Fibroblast of lung (primary cell): ENCODE results near the gene ROBO2. TPM values are rescaled to one million over a fixed set of nuclear protein-coding genes. Genes with fewer than 3 reads are reported as not detected.

Experiments used
- DNase-seq, 2 donors: peaks; one replicate each; pipeline versions ENCODE4 v3.0.0 to v3.0.0-alpha.2; 2010; ENCODE audit warnings: low read depth in 2 of 2
- H2AFZ ChIP-seq: 2 replicates; pipeline ENCODE4 v1.5.1; 2012; ENCODE audit warnings: low read length, control low read depth, inconsistent platforms
- H3K27ac ChIP-seq: 2 replicates; pipeline ENCODE4 v1.5.1; 2011; ENCODE audit warnings: low read length, control low read depth; ENCODE audit not compliant: insufficient read depth
- H3K27me3 ChIP-seq: 2 replicates; pipeline ENCODE4 v1.5.1; 2011; ENCODE audit warnings: mild to moderate bottlenecking, low read length; ENCODE audit not compliant: control insufficient read depth, insufficient read depth
- H3K36me3 ChIP-seq: 2 replicates; pipeline ENCODE4 v1.5.1; 2011; ENCODE audit warnings: low read length; ENCODE audit not compliant: control insufficient read depth, insufficient read depth
- H3K4me1 ChIP-seq: 2 replicates; pipeline ENCODE4 v1.5.1; 2011; ENCODE audit warnings: low read length; ENCODE audit not compliant: control insufficient read depth, insufficient read depth; ENCODE audit errors: extremely low read depth
- H3K4me2 ChIP-seq: 2 replicates; pipeline ENCODE4 v1.5.1; 2011; ENCODE audit warnings: low read length, control low read depth; ENCODE audit not compliant: insufficient read depth; ENCODE audit errors: extremely low read depth
- H3K4me3 ChIP-seq, 4 experiments: fragments of 200-600 bp in 1 of 4; sonication (generic) in 1 of 4; replicated peaks in 1 of 4; 2 replicates each; pipeline ENCODE4 v1.5.1; 2011 to 2016; ENCODE audit warnings: low read length in 4 of 4, low read depth in 3 of 4, mild to moderate bottlenecking in 3 of 4, control low read depth in 2 of 4, inconsistent platforms in 1 of 4, mixed read lengths in 1 of 4; ENCODE audit not compliant: insufficient read depth in 1 of 4; ENCODE audit errors: control extremely low read depth in 1 of 4
- H3K79me2 ChIP-seq: 2 replicates; pipeline ENCODE4 v1.5.1; 2012; ENCODE audit warnings: mild to moderate bottlenecking, low read length, inconsistent platforms; ENCODE audit not compliant: control insufficient read depth, insufficient read depth
- H3K9ac ChIP-seq: 2 replicates; pipeline ENCODE4 v1.5.1; 2011; ENCODE audit warnings: mild to moderate bottlenecking, low read length, control low read depth; ENCODE audit not compliant: insufficient read depth
- H3K9me3 ChIP-seq: 2 replicates; pipeline ENCODE4 v1.5.1; 2012; ENCODE audit warnings: low read depth, low read length; ENCODE audit not compliant: control insufficient read depth, insufficient read depth
- H4K20me1 ChIP-seq: 2 replicates; pipeline ENCODE4 v1.5.1; 2011; ENCODE audit warnings: low read length; ENCODE audit not compliant: control insufficient read depth, insufficient read depth; ENCODE audit errors: extremely low read depth
- EZH2 ChIP-seq: IDR thresholded peaks from 2 replicates; pipeline ENCODE4 v1.5.1; 2012; ENCODE audit warnings: low read length, control low read depth, mild to moderate bottlenecking; ENCODE audit errors: missing control alignments
- polyA plus RNA-seq, 2 donors: library from polyadenylated mRNA; depleted of rRNA in 1 of 2; stranded (reverse) in 1 of 2; unstranded in 1 of 2; fragments of >200 nt; gene quantifications; 2 replicates each; pipeline ENCODE4 v1.2.1, GENCODE V29; 2011 to 2012; ENCODE audit warnings: missing spikeins in 1 of 2
- total RNA-seq: library from RNA; depleted of rRNA; stranded (reverse); fragments of >200 nt; gene quantifications from 2 replicates; pipeline ENCODE4 v1.2.1, GENCODE V29; 2014
- TF ChIP-seq, protein P1 (sequence below), 2 donors: IDR thresholded peaks in 1 of 2; conservative IDR thresholded peaks in 1 of 2; 1 replicate in 1 of 2; 2 replicates in 1 of 2; pipeline ENCODE4 v1.5.1; 2011 to 2012; ENCODE audit warnings: low read length in 2 of 2, control low read depth in 1 of 2, inconsistent platforms in 1 of 2, low read depth in 1 of 2, mild to moderate bottlenecking in 1 of 2

Gene ROBO2
- total and polyA plus RNA-seq, 2 donors (not counting 1 experiment from before 2014, with no cell fraction given), result 0.83 to 1.5 TPM

DNA sequence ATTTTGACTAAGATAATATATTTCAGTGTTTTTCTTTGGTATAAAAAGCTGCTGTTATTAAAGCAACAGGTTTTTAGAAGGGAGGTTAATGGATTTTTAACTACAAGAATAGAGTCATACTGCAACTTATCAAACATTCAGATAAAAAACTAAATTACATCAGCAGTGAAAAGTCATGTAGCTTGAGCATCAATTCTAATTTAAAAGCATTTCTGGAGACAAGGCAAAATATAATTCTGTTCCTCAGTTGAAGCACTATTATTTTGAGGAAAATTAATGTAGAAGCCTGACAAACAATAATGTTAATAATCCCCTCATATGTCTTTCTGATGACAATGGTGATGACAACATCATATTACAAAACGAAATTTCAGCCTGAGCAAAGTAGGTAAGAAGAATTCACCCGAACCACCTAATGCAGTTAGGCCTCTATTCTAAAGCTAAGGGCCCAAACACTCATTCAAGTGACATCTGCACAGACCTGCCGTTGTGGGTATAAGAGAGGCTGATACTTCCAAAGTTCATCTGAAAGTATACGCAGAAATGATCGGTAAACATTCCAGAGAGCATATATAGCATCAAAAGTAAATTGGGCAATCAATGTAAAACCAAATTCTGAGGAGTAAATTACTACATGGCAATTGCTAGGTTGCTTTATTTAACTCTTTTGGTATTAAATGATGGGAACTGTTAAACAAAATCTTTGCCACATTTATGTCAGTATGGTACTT is 12.8 kb upstream of the ROBO2 start:
- H3K27ac ChIP-seq, result no peak overlapping the region
- no peak overlapping the region for H2AFZ ChIP-seq
- DNase-seq, result no peak
- no peak overlapping the region for H3K4me3 ChIP-seq
- no peaks in the 10 kb centered on the region for H4K20me1 ChIP-seq
- no peaks in the 10 kb centered on the region for H3K36me3 ChIP-seq
- H3K27me3 ChIP-seq, result no peaks in the 10 kb centered on the region
- H3K9me3 ChIP-seq, result no peaks in the 10 kb centered on the region
- H3K4me1 ChIP-seq, result no peaks in the 10 kb centered on the region
- H3K9ac ChIP-seq, result no peak overlapping the region
- no peaks in the 10 kb centered on the region for H3K79me2 ChIP-seq
- H3K4me2 ChIP-seq, result no peak overlapping the region
- no peak for TF ChIP-seq EZH2
- TF ChIP-seq, protein P1, sequence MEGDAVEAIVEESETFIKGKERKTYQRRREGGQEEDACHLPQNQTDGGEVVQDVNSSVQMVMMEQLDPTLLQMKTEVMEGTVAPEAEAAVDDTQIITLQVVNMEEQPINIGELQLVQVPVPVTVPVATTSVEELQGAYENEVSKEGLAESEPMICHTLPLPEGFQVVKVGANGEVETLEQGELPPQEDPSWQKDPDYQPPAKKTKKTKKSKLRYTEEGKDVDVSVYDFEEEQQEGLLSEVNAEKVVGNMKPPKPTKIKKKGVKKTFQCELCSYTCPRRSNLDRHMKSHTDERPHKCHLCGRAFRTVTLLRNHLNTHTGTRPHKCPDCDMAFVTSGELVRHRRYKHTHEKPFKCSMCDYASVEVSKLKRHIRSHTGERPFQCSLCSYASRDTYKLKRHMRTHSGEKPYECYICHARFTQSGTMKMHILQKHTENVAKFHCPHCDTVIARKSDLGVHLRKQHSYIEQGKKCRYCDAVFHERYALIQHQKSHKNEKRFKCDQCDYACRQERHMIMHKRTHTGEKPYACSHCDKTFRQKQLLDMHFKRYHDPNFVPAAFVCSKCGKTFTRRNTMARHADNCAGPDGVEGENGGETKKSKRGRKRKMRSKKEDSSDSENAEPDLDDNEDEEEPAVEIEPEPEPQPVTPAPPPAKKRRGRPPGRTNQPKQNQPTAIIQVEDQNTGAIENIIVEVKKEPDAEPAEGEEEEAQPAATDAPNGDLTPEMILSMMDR (conservative IDR thresholded peaks at IDR 0.05 in 1 of 2, IDR thresholded peaks at IDR 0.05 in 1 of 2; ENCODE audit: low read depth in 1 of 2, low read length in 2 of 2), result no peak

DNA sequence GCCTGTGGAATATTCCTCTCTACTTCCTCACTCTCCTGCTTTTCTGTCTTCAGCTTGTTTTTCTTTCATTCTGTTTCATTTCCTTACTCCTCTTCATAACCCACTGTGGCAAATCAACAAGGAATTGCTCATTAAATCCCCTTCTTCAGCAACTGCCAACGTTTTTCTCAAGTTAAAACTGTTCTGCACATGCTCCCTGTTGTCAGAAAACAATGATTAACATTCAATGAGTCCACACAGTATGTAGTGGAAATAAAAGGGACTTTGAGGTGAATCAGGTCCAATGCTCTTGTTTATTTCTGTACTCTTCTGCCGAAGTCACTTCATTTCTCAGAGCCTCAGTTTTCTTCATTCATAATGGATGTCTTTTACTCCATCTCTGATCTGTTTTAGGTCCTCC is 11.9 kb upstream of the ROBO2 start:
- Histone ChIP-seq H2AFZ (no peak overlapping the region), H3K9me3 (no peaks in the 10 kb centered on the region), H3K27ac (no peak overlapping the region), H3K4me1 (no peaks in the 10 kb centered on the region), H4K20me1 (no peaks in the 10 kb centered on the region), H3K4me2 (no peak overlapping the region), H3K27me3 (no peaks in the 10 kb centered on the region), H3K9ac (no peak overlapping the region), H3K36me3 (no peaks in the 10 kb centered on the region), H3K4me3 (no peak overlapping the region), H3K79me2 (no peaks in the 10 kb centered on the region)
- no peak for DNase-seq
- TF ChIP-seq EZH2, result no peak
- TF ChIP-seq, protein P1 (conservative IDR thresholded peaks at IDR 0.05 in 1 of 2, IDR thresholded peaks at IDR 0.05 in 1 of 2; ENCODE audit: low read depth in 1 of 2, low read length in 2 of 2), result no peak

DNA sequence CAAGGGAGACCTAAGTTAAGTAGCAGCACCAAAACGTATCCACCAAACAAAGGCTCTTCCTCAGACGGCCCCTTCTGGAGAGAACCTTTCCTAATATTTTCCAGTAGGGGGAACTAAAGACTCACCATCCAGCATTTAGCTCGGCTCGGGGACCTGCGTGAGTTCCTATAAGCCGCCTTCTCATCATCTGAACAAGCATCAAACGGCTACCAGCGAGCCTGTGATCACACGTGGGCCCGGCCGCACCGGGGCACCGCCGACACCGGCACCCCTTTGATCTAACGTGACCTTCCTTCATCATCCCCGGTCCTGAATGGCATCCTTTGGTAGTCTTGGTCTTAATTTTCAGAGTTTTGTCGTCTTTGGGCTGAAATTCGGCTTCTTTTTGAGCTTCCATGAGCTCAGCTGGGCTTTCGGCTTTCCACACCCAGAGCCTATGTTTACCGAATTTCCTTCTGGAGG is 1.4 kb upstream of the ROBO2 start:
- no peaks in the 10 kb centered on the region for H4K20me1 ChIP-seq
- H3K9ac ChIP-seq, result no peak overlapping the region
- H3K4me3 ChIP-seq, result peak overlapping the region; percentile 56 to 85 (median 62)
- H3K9me3 ChIP-seq, result no peaks in the 10 kb centered on the region
- H3K27ac ChIP-seq, result no peak overlapping the region
- H3K4me1 ChIP-seq, result no peaks in the 10 kb centered on the region
- H3K36me3 ChIP-seq, result no peaks in the 10 kb centered on the region
- H3K79me2 ChIP-seq, result no peaks in the 10 kb centered on the region
- peak overlapping the region; percentile 70 for H2AFZ ChIP-seq
- peaks cover 5% of the 10 kb centered on the region for H3K27me3 ChIP-seq
- peak; percentile 78 to 93 for DNase-seq
- peak overlapping the region; percentile 93 for H3K4me2 ChIP-seq
- no peak for TF ChIP-seq EZH2
- TF ChIP-seq, protein P1 (conservative IDR thresholded peaks at IDR 0.05 in 1 of 2, IDR thresholded peaks at IDR 0.05 in 1 of 2; ENCODE audit: low read depth in 1 of 2, low read length in 2 of 2), result peak; percentile 65 to 71
